ENCODE data around the gene VASN.

VASN gene

GRCh38 chr16:4370570-4371356 is 885 bp upstream of the VASN start:
- Mint-ChIP-seq H3K9me3 (no peaks in the 10 kb centered on the region), H3K36me3 (peaks cover 32% of the 10 kb centered on the region), H3K4me3 (no peak overlapping the region), H3K4me1 (peaks cover 40% of the 10 kb centered on the region), H3K27ac (peak overlapping the region; percentile 34)
- no peak for ATAC-seq
- DNase-seq (ENCODE audit: low spot score in 2 of 2) = no peak

GRCh38 chr16:4372001-4372577 is 441 bp downstream of the VASN start:
- H3K36me3 Mint-ChIP-seq = peaks cover 22% of the 10 kb centered on the region
- H3K9me3 Mint-ChIP-seq = no peaks in the 10 kb centered on the region
- H3K4me1 Mint-ChIP-seq = peaks cover 43% of the 10 kb centered on the region
- H3K27ac Mint-ChIP-seq = no peak overlapping the region
- peak; percentile 69 for ATAC-seq
- peak; percentile 23 to 60 for DNase-seq (ENCODE audit: low spot score in 2 of 2)
- peak overlapping the region; percentile 66 for H3K4me3 Mint-ChIP-seq

- DNase-seq (ENCODE audit: low spot score in 2 of 2) (no peak), ATAC-seq (no peak)
- no peak overlapping the region for H3K27ac Mint-ChIP-seq
- H3K4me3 Mint-ChIP-seq = peak overlapping the region; percentile 66
- H3K9me3 Mint-ChIP-seq = no peaks in the 10 kb centered on the region
- H3K36me3 Mint-ChIP-seq = peaks cover 16% of the 10 kb centered on the region
- H3K4me1 Mint-ChIP-seq = peaks cover 40% of the 10 kb centered on the region
These were observed 1.1 kb downstream of the VASN start for GRCh38 chr16:4372578-4373355.

GRCh38 chr16:4373356-4373908 is 1.8 kb downstream of the VASN start:
- DNase-seq (ENCODE audit: low spot score in 2 of 2) = no peak
- H3K36me3 Mint-ChIP-seq = peaks cover 9% of the 10 kb centered on the region
- H3K4me3 Mint-ChIP-seq = no peak overlapping the region
- no peak for ATAC-seq
- H3K4me1 Mint-ChIP-seq = peaks cover 45% of the 10 kb centered on the region
- no peak overlapping the region for H3K27ac Mint-ChIP-seq
- H3K9me3 Mint-ChIP-seq = no peaks in the 10 kb centered on the region

GRCh38 chr16:4373909-4374742 is 2.5 kb downstream of the VASN start:
- Mint-ChIP-seq H3K4me1 (peaks cover 43% of the 10 kb centered on the region), H3K4me3 (no peak overlapping the region), H3K27ac (peak overlapping the region; percentile 60), H3K36me3 (peaks cover 7% of the 10 kb centered on the region), H3K9me3 (no peaks in the 10 kb centered on the region)
- no peak for ATAC-seq
- DNase-seq (ENCODE audit: low spot score in 2 of 2) = no peak

- no peaks in the 10 kb centered on the region for H3K9me3 Mint-ChIP-seq
- DNase-seq (ENCODE audit: low spot score in 2 of 2) (no peak), ATAC-seq (no peak)
- peak overlapping the region; percentile 60 for H3K27ac Mint-ChIP-seq
- H3K4me1 Mint-ChIP-seq = peaks cover 37% of the 10 kb centered on the region
- H3K36me3 Mint-ChIP-seq = peaks cover 16% of the 10 kb centered on the region
- H3K4me3 Mint-ChIP-seq = no peak overlapping the region
These were observed 4.1 kb downstream of the VASN start for GRCh38 chr16:4375717-4376116.

GRCh38 chr16:4376126-4376892 is 4.7 kb downstream of the VASN start:
- H3K36me3 Mint-ChIP-seq = peaks cover 22% of the 10 kb centered on the region
- peaks cover 37% of the 10 kb centered on the region for H3K4me1 Mint-ChIP-seq
- H3K4me3 Mint-ChIP-seq = no peak overlapping the region
- no peak for ATAC-seq
- no peaks in the 10 kb centered on the region for H3K9me3 Mint-ChIP-seq
- DNase-seq (ENCODE audit: low spot score in 2 of 2) = no peak
- no peak overlapping the region for H3K27ac Mint-ChIP-seq

GRCh38 chr16:4376893-4377572 is 5.4 kb downstream of the VASN start:
- no peak overlapping the region for H3K4me3 Mint-ChIP-seq
- H3K9me3 Mint-ChIP-seq = no peaks in the 10 kb centered on the region
- ATAC-seq (no peak), DNase-seq (ENCODE audit: low spot score in 2 of 2) (no peak)
- peaks cover 37% of the 10 kb centered on the region for H3K4me1 Mint-ChIP-seq
- peaks cover 27% of the 10 kb centered on the region for H3K36me3 Mint-ChIP-seq
- peak overlapping the region; percentile 61 for H3K27ac Mint-ChIP-seq

GRCh38 chr16:4377573-4378154 is 6.0 kb downstream of the VASN start:
- ATAC-seq (no peak), DNase-seq (ENCODE audit: low spot score in 2 of 2) (no peak)
- H3K9me3 Mint-ChIP-seq = no peaks in the 10 kb centered on the region
- peaks cover 31% of the 10 kb centered on the region for H3K4me1 Mint-ChIP-seq
- no peak overlapping the region for H3K4me3 Mint-ChIP-seq
- peak overlapping the region; percentile 61 for H3K27ac Mint-ChIP-seq
- peaks cover 34% of the 10 kb centered on the region for H3K36me3 Mint-ChIP-seq

- no peak overlapping the region for H3K4me3 Mint-ChIP-seq
- ATAC-seq (no peak), DNase-seq (ENCODE audit: low spot score in 2 of 2) (no peak)
- H3K27ac Mint-ChIP-seq = peak overlapping the region; percentile 61
- H3K4me1 Mint-ChIP-seq = peaks cover 27% of the 10 kb centered on the region
- peaks cover 39% of the 10 kb centered on the region for H3K36me3 Mint-ChIP-seq
- no peaks in the 10 kb centered on the region for H3K9me3 Mint-ChIP-seq
These were observed 6.6 kb downstream of the VASN start for GRCh38 chr16:4378161-4378666.

GRCh38 chr16:4378999-4379690 is 7.5 kb downstream of the VASN start:
- Mint-ChIP-seq H3K9me3 (no peaks in the 10 kb centered on the region), H3K4me3 (no peak overlapping the region), H3K36me3 (peaks cover 48% of the 10 kb centered on the region), H3K27ac (no peak overlapping the region), H3K4me1 (peaks cover 19% of the 10 kb centered on the region)
- ATAC-seq = no peak
- DNase-seq (ENCODE audit: low spot score in 2 of 2) = no peak

GRCh38 chr16:4380119-4381063 is 8.7 kb downstream of the VASN start:
- H3K27ac Mint-ChIP-seq = peak overlapping the region; percentile 70
- no peaks in the 10 kb centered on the region for H3K9me3 Mint-ChIP-seq
- no peak overlapping the region for H3K4me3 Mint-ChIP-seq
- peaks cover 47% of the 10 kb centered on the region for H3K36me3 Mint-ChIP-seq
- ATAC-seq (no peak), DNase-seq (ENCODE audit: low spot score in 2 of 2) (no peak)
- peaks cover 19% of the 10 kb centered on the region for H3K4me1 Mint-ChIP-seq

All from stimulated activated effector memory CD8-positive, alpha-beta T cell treated with anti-CD3 and anti-CD28 coated beads, Interleukin-12 subunit alpha, Interleukin-12 subunit beta, amount 100 ng/mL, for 72 hours (primary cell).